Measurements from ENCODE around the gene NPLOC4. TPM values are rescaled to one million over a fixed set of nuclear protein-coding genes. Genes with fewer than 3 reads are reported as not detected.

Gene NPLOC4
- total and polyA plus RNA-seq, 2 of the 13 experiments (the other 11 are each of a cell fraction or from before 2014, with no cell fraction given), result 57.0 to 97.0 TPM

- TF ChIP-seq E2F1 (CRISPR knock-in tag; IDR thresholded peaks at IDR 0.05) (0 out of 2 replicates have a peak, but pooled peaks have one; percentile 19), HOXA3 (CRISPR knock-in tag; IDR thresholded peaks at IDR 0.05) (no peak), ELF3 (CRISPR knock-in tag; IDR thresholded peaks at IDR 0.05) (peak; percentile 54; the same call in 1 of the 2 replicates)
- TF ChIP-seq, protein P1, sequence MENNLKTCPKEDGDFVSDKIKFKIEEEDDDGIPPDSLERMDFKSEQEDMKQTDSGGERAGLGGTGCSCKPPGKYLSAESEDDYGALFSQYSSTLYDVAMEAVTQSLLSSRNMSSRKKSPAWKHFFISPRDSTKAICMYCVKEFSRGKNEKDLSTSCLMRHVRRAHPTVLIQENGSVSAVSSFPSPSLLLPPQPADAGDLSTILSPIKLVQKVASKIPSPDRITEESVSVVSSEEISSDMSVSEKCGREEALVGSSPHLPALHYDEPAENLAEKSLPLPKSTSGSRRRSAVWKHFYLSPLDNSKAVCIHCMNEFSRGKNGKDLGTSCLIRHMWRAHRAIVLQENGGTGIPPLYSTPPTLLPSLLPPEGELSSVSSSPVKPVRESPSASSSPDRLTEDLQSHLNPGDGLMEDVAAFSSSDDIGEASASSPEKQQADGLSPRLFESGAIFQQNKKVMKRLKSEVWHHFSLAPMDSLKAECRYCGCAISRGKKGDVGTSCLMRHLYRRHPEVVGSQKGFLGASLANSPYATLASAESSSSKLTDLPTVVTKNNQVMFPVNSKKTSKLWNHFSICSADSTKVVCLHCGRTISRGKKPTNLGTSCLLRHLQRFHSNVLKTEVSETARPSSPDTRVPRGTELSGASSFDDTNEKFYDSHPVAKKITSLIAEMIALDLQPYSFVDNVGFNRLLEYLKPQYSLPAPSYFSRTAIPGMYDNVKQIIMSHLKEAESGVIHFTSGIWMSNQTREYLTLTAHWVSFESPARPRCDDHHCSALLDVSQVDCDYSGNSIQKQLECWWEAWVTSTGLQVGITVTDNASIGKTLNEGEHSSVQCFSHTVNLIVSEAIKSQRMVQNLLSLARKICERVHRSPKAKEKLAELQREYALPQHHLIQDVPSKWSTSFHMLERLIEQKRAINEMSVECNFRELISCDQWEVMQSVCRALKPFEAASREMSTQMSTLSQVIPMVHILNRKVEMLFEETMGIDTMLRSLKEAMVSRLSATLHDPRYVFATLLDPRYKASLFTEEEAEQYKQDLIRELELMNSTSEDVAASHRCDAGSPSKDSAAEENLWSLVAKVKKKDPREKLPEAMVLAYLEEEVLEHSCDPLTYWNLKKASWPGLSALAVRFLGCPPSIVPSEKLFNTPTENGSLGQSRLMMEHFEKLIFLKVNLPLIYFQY (CRISPR knock-in tag; IDR thresholded peaks at IDR 0.05; ENCODE audit: borderline replicate concordance), result no peak
Observed at GRCh38 chr17:81514489-81514738, 122.5 kb downstream of the NPLOC4 start (continued).

DNA sequence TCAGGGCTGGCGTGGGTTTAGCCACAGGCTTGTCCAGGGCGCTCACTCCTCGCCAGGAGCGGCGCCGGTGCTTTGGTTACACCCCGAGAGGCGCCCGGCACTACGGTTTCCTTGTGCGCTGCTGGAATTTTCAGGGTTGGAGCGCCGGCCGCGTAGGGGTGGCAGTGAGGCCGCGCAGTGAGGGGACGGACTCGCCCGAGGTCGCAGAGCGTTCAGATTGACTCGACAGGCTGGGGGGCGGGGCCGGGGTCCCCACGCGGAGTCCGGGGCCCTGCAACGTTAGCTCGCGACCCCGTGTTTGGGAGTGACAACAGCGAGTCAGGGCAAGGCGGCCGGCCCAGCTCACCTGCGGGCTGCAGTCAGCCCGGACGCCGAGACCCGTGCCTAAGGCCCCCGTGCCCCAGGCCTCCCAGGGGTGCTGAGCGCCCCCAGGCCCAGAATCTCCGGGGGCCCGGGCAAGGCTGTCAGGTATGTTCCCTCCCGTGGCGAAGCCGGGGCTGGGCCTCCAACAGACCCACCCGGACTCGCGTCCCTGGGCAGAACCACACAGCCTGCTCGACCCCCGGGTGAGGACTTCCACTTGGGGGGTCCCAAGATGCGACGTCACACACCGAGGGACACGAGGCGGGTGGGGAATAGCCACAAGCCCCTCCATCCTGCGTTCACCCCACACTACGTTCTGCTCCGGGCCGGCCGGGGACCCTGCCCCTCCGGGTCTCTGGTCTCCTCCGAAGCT is 123.0 kb downstream of the NPLOC4 start:
- WGBS (ENCODE audit: low lambda C conversion rate), result under 1% methylated on average over 33 of the region's 64 CpGs
- DNase-seq (ENCODE audit: low spot score) (peak; percentile 72), FAIRE-seq (no peak), ATAC-seq (peak; percentile 60)
- Histone ChIP-seq H3K27ac (ENCODE audit: extremely low read length, insufficient read depth, low read length) (peak overlapping the region; percentile 86), H3K9ac (ENCODE audit: insufficient read depth, low read depth, low read length) (peak overlapping the region; percentile 99), H4K20me1 (ENCODE audit: insufficient read depth, low read length) (peaks cover 34% of the 10 kb centered on the region), H3K4me1 (ENCODE audit: insufficient read depth, low read length) (peaks cover 55% of the 10 kb centered on the region), H3K27me3 (ENCODE audit: control insufficient read depth in 1 of 2, insufficient read depth in 2 of 2, low read length in 2 of 2) (no peaks in the 10 kb centered on the region; a peak in 1 of 5 replicates), H3K9me3 (ENCODE audit: low read length) (no peaks in the 10 kb centered on the region), H3K4me2 (ENCODE audit: low read depth, low read length) (peak overlapping the region; percentile 97), H3K4me3 (replicated peaks in 1 of 3; ENCODE audit: insufficient read depth in 1 of 3, low read depth in 2 of 3, low read length in 3 of 3) (peak overlapping the region; percentile 54 to 88 (median 75)), H3K36me3 (replicated peaks in 1 of 2; ENCODE audit: control insufficient read depth in 1 of 2, insufficient read depth in 2 of 2, low read length in 2 of 2) (peaks cover 14 to 23% of the 10 kb centered on the region in 2 experiments), H3K79me2 (ENCODE audit: insufficient read depth, low read length) (peaks cover 26% of the 10 kb centered on the region), H2AFZ (ENCODE audit: low read length) (no peak overlapping the region)
- ChIA-PET CTCF (ENCODE audit: low intra/inter-chr PET ratio, low total read pairs) (no interaction called here), POLR2A (interaction anchor here (0.6 to 4.3 kb wide), 12 partner anchors 10 to 291 kb away, joined by 3 to 27 read pairs (median 4); partner anchors contain the start of genes BAHCC1, CEP131, FAAP100 and NDUFAF8)
- BruUV-seq (replicated peaks), result TSS peak; percentile 37
- intact Hi-C loops (cut with micrococcal nuclease; ENCODE audit: unreplicated experiment), result loop anchor here (10.0 kb wide), 1 partner anchor 119 kb away; the partner anchor contains the start of gene BAHCC1
- in situ Hi-C loops (cut with HindIII; ENCODE audit: extremely low pct_ligation_motif_present, low pct_unique_long_range_greater_than_20kb), result no loop called here
- TF ChIP-seq, protein P2, sequence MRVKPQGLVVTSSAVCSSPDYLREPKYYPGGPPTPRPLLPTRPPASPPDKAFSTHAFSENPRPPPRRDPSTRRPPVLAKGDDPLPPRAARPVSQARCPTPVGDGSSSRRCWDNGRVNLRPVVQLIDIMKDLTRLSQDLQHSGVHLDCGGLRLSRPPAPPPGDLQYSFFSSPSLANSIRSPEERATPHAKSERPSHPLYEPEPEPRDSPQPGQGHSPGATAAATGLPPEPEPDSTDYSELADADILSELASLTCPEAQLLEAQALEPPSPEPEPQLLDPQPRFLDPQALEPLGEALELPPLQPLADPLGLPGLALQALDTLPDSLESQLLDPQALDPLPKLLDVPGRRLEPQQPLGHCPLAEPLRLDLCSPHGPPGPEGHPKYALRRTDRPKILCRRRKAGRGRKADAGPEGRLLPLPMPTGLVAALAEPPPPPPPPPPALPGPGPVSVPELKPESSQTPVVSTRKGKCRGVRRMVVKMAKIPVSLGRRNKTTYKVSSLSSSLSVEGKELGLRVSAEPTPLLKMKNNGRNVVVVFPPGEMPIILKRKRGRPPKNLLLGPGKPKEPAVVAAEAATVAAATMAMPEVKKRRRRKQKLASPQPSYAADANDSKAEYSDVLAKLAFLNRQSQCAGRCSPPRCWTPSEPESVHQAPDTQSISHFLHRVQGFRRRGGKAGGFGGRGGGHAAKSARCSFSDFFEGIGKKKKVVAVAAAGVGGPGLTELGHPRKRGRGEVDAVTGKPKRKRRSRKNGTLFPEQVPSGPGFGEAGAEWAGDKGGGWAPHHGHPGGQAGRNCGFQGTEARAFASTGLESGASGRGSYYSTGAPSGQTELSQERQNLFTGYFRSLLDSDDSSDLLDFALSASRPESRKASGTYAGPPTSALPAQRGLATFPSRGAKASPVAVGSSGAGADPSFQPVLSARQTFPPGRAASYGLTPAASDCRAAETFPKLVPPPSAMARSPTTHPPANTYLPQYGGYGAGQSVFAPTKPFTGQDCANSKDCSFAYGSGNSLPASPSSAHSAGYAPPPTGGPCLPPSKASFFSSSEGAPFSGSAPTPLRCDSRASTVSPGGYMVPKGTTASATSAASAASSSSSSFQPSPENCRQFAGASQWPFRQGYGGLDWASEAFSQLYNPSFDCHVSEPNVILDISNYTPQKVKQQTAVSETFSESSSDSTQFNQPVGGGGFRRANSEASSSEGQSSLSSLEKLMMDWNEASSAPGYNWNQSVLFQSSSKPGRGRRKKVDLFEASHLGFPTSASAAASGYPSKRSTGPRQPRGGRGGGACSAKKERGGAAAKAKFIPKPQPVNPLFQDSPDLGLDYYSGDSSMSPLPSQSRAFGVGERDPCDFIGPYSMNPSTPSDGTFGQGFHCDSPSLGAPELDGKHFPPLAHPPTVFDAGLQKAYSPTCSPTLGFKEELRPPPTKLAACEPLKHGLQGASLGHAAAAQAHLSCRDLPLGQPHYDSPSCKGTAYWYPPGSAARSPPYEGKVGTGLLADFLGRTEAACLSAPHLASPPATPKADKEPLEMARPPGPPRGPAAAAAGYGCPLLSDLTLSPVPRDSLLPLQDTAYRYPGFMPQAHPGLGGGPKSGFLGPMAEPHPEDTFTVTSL (CRISPR knock-in tag; IDR thresholded peaks at IDR 0.05; ENCODE audit: borderline replicate concordance), result 0 out of 2 replicates have a peak, but pooled peaks have one; percentile 24
- 0 out of 2 replicates have a peak, but pooled peaks have one; percentile 80 for TF ChIP-seq CHCHD3 (CRISPR knock-in tag; IDR thresholded peaks at IDR 0.05)
- TF ChIP-seq, protein P3, sequence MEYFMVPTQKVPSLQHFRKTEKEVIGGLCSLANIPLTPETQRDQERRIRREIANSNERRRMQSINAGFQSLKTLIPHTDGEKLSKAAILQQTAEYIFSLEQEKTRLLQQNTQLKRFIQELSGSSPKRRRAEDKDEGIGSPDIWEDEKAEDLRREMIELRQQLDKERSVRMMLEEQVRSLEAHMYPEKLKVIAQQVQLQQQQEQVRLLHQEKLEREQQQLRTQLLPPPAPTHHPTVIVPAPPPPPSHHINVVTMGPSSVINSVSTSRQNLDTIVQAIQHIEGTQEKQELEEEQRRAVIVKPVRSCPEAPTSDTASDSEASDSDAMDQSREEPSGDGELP (IDR thresholded peaks at IDR 0.05; ENCODE audit: borderline replicate concordance, low read depth), result no peak

Measured in HepG2 (cell line).